HepG2 (cell line): Measurements from ENCODE around the gene EPHB3. TPM values are rescaled to one million over a fixed set of nuclear protein-coding genes. Genes with fewer than 3 reads are reported as not detected.

Source experiments
- ATRX ChIP-seq: sonication (generic); formaldehyde crosslinking; IDR thresholded peaks from 2 replicates; pipeline ENCODE4 v1.4.0; 2020; ENCODE audit warnings: missing genetic modification reagents, borderline replicate concordance
- ELF1 ChIP-seq: sonication (generic); formaldehyde crosslinking; IDR thresholded peaks from 2 replicates; pipeline ENCODE4 v1.4.0; 2020; ENCODE audit warnings: missing genetic modification reagents
- HNRNPK ChIP-seq: fragments of 200-400 bp; formaldehyde crosslinking; IDR thresholded peaks from 2 replicates; pipeline ENCODE4 v1.6.1; 2018; ENCODE audit warnings: low read length, low read depth, moderate library complexity, mild to moderate bottlenecking; ENCODE audit not compliant: poor library complexity, severe bottlenecking
- MATR3 ChIP-seq: sonication (generic); formaldehyde crosslinking; IDR thresholded peaks from 2 replicates; pipeline ENCODE4 v1.4.0; 2020; ENCODE audit warnings: missing genetic modification reagents
- MTF1 ChIP-seq: sonication (generic); formaldehyde crosslinking; IDR thresholded peaks from 2 replicates; pipeline ENCODE4 v1.5.0; 2020; ENCODE audit warnings: missing genetic modification reagents
- RFXAP ChIP-seq: sonication (generic); formaldehyde crosslinking; IDR thresholded peaks from 2 replicates; pipeline ENCODE4 v1.4.0; 2020; ENCODE audit warnings: missing genetic modification reagents, borderline replicate concordance
- SMC3 ChIP-seq: IDR thresholded peaks from 2 replicates; pipeline ENCODE4 v1.6.1; 2011; ENCODE audit warnings: low read length, improper control_type of control experiment
- SP1 ChIP-seq, 2 experiments: fragments of 450-650 bp in 1 of 2; sonication (generic) in 1 of 2; formaldehyde crosslinking in 1 of 2; IDR thresholded peaks; 2 replicates each; pipeline versions ENCODE4 v1.4.0 to v1.6.1; 2016 to 2020; ENCODE audit warnings: missing genetic modification reagents in 1 of 2
- THRA ChIP-seq: sonication (generic); formaldehyde crosslinking; IDR thresholded peaks from 2 replicates; pipeline ENCODE4 v1.4.0; 2020; ENCODE audit warnings: missing genetic modification reagents, borderline replicate concordance
- XRCC5 ChIP-seq: fragments of 200-400 bp; formaldehyde crosslinking; optimal IDR thresholded peaks from 2 replicates; pipeline ENCODE3; 2017; ENCODE audit warnings: mild to moderate bottlenecking, low read length
- ZNF263 ChIP-seq: sonication (generic); formaldehyde crosslinking; IDR thresholded peaks from 2 replicates; pipeline ENCODE4 v1.4.0; 2020; ENCODE audit warnings: missing genetic modification reagents
- ZNF30 ChIP-seq: sonication (generic); formaldehyde crosslinking; IDR thresholded peaks from 2 replicates; pipeline ENCODE4 v1.5.0; 2020; ENCODE audit warnings: mild to moderate bottlenecking, missing genetic modification reagents
- ZNF501 ChIP-seq: sonication (generic); formaldehyde crosslinking; IDR thresholded peaks from 2 replicates; pipeline ENCODE4 v1.5.1; 2020; ENCODE audit warnings: mild to moderate bottlenecking, moderate library complexity, missing genetic modification reagents
- ZNF572 ChIP-seq: sonication (generic); formaldehyde crosslinking; IDR thresholded peaks from 2 replicates; pipeline ENCODE4 v1.5.1; 2020; ENCODE audit warnings: mild to moderate bottlenecking, missing genetic modification reagents
- ZNF598 ChIP-seq: sonication (generic); formaldehyde crosslinking; IDR thresholded peaks from 2 replicates; pipeline ENCODE4 v1.5.1; 2020; ENCODE audit warnings: mild to moderate bottlenecking, missing genetic modification reagents, borderline replicate concordance
- ZNF710 ChIP-seq: sonication (generic); formaldehyde crosslinking; IDR thresholded peaks from 2 replicates; pipeline ENCODE4 v1.5.0; 2020; ENCODE audit warnings: mild to moderate bottlenecking, missing genetic modification reagents, borderline replicate concordance
- polyA plus RNA-seq, 8 experiments: library from polyadenylated mRNA; depleted of rRNA in 3 of 8; stranded (reverse) in 7 of 8; unstranded in 1 of 8; fragments of >200 nt; fragmentation: Illumina TruSeq in 4 of 8; extraction: Trizol in 4 of 8; gene quantifications; 2 replicates each; pipeline versions ENCODE4 v1.2.1 to v1.2.3, GENCODE V29; 2011 to 2016; ENCODE audit warnings: low read depth in 4 of 8, missing spikeins in 1 of 8, mixed read lengths in 1 of 8; ENCODE audit not compliant: insufficient read depth in 1 of 8
- total RNA-seq, 5 experiments: library from RNA; depleted of rRNA; stranded (reverse); fragments of >200 nt; fragmentation: Illumina TruSeq; extraction: Trizol; gene quantifications; 2 replicates each; pipeline ENCODE4 v1.2.3, GENCODE V29; 2016; ENCODE audit warnings: low read depth in 1 of 5
- TF ChIP-seq, protein P1 (sequence below): sonication (generic); formaldehyde crosslinking; IDR thresholded peaks from 2 replicates; pipeline ENCODE4 v1.4.0; 2020; ENCODE audit warnings: mild to moderate bottlenecking, missing genetic modification reagents
- TF ChIP-seq, protein P2 (sequence below): sonication (generic); formaldehyde crosslinking; IDR thresholded peaks from 2 replicates; pipeline ENCODE4 v1.5.1; 2020; ENCODE audit warnings: mild to moderate bottlenecking, moderate library complexity, missing genetic modification reagents
- TF ChIP-seq, protein P3 (sequence below): sonication (generic); formaldehyde crosslinking; IDR thresholded peaks from 2 replicates; pipeline ENCODE4 v1.8.0; 2022; ENCODE audit warnings: mild to moderate bottlenecking, missing genetic modification reagents

Gene EPHB3
- total and polyA plus RNA-seq, 2 of the 13 experiments (the other 11 are each of a cell fraction or from before 2014, with no cell fraction given): 0.01 TPM; not detected in 1

GRCh38 chr3:184543843-184544512 is 17.6 kb upstream of the EPHB3 start (continued):
- TF ChIP-seq RFXAP (CRISPR knock-in tag) (no peak), ZNF572 (CRISPR knock-in tag) (0 out of 2 replicates have a peak, but pooled peaks have one; percentile 58), ZNF263 (CRISPR knock-in tag) (peak; percentile 63; the same call in 1 of the 2 replicates), ATRX (CRISPR knock-in tag) (no peak), ZNF30 (no peak), SP1 (IDR thresholded peaks at IDR 0.05) (no peak), SP1 (CRISPR knock-in tag; IDR thresholded peaks at IDR 0.05) (no peak), MTF1 (CRISPR knock-in tag) (no peak), ZNF710 (CRISPR knock-in tag) (no peak), HNRNPK (no peak), ELF1 (CRISPR knock-in tag) (no peak), THRA (CRISPR knock-in tag) (no peak), XRCC5 (peak; percentile 76), ZNF598 (peak; percentile 73; the same call in 1 of the 2 replicates), ZNF501 (CRISPR knock-in tag) (0 out of 2 replicates have a peak, but pooled peaks have one; percentile 37), MATR3 (CRISPR knock-in tag) (no peak), SMC3 (peak; percentile 82)
- TF ChIP-seq, protein P1, sequence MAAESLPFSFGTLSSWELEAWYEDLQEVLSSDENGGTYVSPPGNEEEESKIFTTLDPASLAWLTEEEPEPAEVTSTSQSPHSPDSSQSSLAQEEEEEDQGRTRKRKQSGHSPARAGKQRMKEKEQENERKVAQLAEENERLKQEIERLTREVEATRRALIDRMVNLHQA (CRISPR knock-in tag): no peak
- TF ChIP-seq, protein P2, sequence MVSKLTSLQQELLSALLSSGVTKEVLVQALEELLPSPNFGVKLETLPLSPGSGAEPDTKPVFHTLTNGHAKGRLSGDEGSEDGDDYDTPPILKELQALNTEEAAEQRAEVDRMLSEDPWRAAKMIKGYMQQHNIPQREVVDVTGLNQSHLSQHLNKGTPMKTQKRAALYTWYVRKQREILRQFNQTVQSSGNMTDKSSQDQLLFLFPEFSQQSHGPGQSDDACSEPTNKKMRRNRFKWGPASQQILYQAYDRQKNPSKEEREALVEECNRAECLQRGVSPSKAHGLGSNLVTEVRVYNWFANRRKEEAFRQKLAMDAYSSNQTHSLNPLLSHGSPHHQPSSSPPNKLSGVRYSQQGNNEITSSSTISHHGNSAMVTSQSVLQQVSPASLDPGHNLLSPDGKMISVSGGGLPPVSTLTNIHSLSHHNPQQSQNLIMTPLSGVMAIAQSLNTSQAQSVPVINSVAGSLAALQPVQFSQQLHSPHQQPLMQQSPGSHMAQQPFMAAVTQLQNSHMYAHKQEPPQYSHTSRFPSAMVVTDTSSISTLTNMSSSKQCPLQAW (CRISPR knock-in tag): 0 out of 2 replicates have a peak, but pooled peaks have one; percentile 44
- TF ChIP-seq, protein P3, sequence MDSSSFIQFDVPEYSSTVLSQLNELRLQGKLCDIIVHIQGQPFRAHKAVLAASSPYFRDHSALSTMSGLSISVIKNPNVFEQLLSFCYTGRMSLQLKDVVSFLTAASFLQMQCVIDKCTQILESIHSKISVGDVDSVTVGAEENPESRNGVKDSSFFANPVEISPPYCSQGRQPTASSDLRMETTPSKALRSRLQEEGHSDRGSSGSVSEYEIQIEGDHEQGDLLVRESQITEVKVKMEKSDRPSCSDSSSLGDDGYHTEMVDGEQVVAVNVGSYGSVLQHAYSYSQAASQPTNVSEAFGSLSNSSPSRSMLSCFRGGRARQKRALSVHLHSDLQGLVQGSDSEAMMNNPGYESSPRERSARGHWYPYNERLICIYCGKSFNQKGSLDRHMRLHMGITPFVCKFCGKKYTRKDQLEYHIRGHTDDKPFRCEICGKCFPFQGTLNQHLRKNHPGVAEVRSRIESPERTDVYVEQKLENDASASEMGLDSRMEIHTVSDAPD (CRISPR knock-in tag): no peak
